SK-N-DZ (cell line): ENCODE results near the gene MPP3.

Experiments used
- DNase-seq: peaks from one replicate; pipeline ENCODE4 v3.0.0-alpha.2; 2015; ENCODE audit warnings: low spot score

The MPP3 gene

DNA sequence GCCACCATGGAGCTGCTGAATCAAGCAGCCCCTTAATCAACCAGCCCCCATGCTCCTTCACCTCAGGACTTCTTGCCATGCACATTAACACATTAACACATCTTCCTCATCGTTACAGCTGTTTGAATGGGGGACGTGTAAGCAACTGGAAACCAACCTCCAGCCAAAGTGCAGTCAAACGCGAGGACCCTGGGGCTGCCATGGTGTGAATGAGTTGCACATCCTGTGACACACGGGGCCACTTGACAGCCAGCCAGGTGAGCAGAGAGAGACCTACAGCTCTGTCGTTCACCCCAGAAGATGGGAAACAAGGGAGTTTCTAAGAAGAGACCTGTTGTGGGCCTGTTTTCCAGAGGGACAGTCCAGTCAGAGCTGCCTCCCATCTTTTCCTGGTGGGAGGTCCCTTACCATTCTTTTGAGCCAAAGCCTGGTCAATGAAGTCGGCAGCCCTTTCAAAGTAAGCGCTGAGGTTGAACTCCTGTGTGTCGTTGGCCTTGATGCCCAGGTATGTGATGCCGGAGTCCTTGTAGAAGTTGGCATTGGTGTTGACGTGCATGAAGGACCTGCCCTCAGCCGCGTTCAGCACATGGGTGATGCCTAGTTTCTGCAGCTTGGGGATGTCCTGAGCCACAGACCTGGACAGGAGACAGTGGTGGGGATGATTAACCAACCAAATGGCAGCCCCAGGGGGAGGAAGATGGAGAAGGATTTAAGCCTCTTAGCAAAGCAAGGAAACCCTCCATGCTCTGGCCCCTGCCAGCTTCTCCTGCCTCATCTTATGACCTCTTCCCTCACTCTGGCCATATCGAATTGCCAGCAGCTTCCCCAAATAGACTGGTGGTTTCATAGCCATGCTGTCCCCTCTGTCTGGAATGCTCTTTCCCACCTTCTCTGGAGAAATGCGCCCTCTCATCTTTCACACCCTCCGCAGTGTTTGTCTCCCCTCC is 58.4 kb downstream of the MPP3 start:
- DNase-seq = no peak

DNA sequence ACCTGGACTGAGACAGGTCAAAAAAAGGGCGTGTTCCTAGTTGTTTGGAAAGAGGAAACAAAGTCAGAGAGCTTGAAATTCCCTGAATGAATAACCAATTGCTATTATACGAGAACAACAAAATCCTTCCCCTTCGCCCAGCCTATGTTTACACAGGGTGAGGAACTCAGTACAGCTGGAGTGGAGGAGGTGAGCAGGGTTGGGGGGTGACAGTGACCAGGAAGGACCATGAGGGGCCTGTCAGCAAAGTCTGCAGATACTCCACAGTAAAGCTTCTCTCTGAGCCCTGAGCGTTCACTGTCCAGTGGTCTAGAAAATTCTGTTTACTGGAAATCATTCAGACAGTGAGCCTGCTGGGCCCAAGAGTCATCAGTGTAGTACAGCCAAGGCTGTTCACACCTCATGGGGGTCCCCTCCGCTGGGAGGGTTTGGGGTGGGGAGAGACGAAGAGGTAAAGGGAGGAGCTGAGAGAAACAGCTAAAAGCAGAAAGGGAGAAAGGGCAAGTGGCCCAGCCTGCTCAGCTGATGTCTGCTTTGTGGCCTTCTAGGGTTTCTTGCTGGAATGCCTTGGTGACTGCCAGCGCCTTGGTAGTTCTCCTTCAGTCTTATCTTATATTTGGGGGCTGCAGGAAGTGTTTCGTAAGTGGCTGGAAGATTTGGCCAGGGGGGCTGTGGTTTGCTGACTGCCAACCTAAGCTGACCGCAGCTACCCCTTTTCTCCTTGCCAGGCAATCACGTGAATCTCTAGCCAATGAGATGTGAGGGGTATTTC is 59.9 kb downstream of the MPP3 start:
- no peak for DNase-seq

DNA sequence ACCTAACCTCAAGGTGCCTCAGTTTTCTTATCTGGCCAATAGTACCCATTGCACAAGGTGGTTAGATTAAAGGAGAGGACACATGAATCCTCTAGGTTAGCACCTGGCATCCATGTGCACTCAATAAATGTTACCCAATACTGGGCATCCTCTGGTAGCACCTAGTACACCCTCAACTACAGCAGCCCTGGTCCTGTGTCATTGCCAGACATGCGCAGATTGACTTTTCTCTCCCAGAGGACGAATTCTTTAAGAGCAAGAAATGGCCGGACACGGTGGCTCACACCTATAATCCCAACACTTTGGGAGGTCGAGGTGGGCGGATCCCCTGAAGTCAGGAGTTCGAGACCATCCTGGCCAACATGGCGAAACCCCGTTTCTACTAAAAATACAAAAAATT is 61.5 kb downstream of the MPP3 start:
- DNase-seq = no peak

DNA sequence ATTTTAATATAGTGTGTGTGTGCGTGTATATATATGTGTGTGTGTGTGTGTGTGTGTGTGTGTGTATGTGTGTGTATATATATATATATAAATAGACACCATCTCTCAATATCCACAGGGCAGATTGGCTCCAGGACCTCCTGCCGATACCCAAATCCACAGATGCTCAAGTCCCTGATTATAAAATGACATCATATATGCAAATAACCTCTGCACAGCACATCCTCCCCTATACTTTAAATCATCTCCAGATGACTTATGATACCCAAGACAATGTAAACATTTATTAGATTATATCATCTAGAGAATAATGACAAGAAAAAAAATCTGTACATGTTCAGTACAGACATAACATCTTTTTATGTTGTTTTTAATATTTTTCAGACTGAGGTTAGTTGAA is 62.0 kb downstream of the MPP3 start:
- DNase-seq = no peak

DNA sequence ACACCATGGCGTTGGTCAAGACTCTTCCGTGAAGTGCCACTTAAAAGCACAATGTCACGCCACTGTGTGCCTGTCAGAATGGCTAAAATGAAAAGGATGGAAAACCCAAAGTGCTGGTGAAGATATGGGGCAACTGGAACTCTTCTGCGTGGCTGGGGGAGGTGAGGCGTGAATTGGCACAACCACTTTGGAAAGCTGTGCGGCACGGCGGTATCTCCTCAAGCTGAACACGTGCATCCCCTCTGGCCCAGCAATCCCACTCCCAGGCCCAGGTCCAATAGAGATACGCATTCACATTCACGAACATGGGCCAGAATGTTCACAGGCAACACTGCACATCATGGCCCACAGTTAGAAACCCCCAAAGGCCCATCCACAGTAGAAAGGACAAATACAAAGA is 63.1 kb downstream of the MPP3 start:
- DNase-seq = no peak

DNA sequence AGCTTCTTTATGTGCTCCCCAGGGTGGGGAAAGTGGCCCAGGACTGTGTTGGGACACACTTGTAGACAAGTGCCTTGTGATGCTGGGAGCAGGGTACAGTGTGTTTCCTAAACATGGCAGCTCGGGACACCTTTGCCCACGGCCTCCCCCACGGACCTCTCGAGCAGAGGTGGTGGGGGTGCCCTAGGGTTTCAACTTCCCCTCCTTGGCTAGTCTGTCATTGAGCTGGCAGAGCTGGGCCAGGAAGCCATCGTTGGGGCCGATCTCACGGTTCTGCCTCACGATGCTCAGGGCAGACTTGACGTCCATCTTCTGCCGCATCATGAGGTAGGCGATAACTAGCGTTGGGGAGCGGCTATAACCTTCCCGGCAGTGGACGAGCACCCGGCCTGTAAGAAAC is 63.5 kb downstream of the MPP3 start:
- DNase-seq = no peak

DNA sequence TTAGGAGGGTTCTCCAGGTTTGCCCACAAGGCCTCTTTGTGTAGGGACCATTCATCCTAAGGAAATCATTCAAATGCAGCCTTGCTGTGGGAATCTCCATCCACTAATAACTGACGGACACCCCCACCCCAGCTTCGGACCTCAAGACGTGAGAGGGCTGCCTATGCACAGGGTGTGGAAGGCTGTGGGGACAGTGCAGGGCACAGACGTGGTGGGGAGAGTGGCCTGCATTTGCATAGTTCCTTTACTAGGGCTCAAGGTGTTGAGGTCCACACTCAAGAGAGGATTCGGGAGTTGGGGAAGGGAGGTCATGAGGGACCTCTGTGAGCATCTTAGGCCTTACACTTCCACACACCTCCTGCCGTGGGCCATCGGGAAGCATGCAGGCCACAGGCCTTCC is 64.0 kb downstream of the MPP3 start:
- DNase-seq = no peak

DNA sequence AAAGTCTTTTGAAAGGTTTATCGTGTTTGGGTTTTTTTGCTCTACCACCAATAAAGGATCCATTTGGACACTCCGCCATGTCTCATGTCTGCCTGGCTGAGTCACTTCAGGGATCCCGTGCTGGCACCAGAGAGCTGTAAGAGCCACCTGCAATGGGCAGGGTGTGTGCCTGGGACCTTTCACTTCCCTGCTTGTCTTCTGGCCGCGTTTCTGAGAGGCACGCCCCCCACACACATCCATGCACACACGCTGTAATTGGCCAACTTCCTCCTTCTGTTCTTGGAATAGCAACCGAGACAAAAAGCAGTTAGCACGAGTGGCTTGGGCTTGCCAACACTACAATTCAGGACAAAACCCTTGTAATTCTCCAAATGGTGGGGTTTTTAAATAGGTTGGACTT is 64.6 kb downstream of the MPP3 start:
- no peak for DNase-seq

DNA sequence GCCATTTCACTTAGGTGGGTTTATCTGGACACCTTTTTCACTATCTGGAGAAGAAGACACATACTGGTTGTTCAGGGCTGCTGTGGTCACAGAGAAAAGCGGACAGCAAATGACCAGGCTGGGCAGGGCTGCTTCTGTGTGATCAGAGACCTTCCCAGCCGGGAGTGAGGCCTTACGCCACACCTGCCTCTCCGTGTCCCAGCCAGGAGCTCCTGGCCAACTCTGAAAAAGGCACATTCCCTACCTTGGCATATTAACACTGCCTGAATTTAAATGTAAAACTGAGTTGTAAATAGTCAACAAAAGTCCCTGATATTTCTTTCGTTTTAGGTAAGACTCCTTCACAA is 65.3 kb downstream of the MPP3 start:
- DNase-seq = no peak

DNA sequence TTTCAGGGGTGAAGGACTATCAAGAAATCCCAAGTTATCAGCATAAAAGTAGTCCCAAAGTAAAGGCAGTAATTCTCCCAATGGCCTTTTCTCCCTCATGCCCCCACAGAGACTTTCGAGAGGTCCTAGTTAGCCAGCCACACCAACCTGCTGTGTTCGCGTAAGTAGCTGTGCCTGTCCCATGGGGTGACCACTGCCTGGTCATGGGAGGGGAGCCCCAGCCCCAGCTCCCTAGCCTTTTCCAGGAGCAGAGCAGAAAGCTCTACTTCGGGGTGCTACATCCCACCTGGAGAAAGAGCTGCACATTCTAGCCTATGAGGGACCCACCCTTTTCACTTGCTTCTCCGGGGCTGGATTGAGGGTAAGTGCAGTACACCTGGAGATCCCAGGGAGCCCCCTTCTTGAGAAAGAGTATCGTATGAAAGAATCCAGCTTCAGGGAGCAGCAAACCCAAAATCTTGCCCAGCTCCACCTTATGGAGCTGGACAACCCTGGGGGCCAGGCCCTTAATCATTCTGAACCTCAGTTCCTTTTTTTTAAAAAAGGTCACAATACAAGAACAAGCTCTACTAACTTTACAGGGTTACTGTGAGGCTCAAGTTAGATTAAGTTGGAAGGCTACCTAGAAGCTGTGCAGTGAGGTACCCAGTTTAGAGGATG is 65.8 kb downstream of the MPP3 start:
- DNase-seq = no peak

DNA sequence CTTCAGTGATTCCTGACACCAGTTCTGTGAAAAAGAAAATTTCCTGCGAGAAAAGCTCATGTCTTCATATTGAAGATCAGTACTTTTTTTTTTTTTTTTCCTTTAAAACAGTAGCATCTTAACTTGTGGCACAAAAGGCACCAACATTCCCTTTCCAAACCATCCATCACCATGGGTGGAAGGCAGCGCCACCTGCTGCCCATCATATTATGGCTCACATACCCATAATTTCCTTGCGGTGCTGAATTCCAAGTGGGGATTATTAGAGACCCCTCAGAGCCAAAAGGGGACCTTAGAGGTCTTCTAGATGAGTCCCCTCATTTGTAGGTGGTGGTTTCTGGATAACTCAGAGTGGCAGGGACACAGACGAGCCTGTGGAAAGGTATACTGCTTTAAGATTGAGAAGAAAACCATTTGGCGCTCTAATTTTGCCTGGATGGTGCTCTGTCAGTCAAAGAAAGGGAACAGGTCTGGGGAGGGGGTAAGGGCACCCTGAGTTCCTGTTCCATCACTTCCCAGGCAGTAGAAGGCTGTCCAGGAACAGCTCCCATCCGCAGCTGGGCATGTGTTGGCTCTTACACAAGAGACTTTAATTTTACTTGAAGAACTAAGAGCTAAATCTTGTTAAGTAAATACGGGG is 66.4 kb downstream of the MPP3 start:
- DNase-seq = peak; percentile 67

DNA sequence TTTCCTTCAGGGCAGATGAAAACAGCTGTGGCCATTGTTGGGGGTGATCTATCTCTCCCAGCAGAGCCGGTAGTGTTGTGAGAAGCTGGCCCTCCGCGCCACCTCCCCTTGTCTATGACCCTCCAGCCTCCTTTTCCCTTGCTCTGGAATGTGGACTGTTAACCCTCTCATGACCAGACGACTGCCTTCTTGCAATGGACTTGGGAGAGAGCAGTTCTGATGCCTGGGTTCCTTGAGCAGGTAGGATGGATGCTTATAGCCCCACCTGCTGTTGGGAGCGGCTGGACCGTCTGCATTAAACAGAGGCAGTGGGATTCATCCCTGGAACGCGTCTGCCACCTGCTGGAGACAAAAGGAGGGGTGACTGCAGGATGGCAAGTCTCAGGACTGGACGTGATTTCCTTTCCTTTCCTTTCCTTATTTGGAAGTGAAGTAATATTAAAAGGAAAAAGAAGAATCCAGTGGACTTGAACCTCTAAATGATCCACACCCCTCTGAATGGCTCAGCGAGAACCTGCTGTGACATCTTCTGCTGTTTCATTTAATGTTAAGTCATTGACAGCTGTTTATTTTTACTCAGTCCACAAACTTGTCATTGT is 72.6 kb downstream of the MPP3 start:
- peak; percentile 90 for DNase-seq

DNA sequence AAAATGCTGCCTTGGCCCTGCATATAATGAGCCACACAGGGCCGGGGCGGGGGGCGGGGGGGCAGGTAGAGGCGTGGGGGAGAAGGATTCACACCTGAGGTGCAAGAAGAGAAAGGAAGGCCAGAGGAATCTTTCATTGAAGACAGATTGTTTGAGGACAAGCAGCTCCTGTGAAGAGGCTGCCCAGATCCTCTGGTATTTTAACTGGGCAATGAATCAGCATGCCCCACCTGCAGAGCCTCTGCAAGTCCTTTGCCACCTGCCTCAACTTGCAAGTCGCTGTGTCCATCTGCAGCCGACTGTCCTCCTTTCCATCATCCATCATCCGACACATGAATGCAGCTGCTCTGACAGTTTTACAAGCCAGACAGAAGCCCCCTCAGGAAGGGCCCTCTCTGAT is 73.1 kb downstream of the MPP3 start:
- DNase-seq = no peak

DNA sequence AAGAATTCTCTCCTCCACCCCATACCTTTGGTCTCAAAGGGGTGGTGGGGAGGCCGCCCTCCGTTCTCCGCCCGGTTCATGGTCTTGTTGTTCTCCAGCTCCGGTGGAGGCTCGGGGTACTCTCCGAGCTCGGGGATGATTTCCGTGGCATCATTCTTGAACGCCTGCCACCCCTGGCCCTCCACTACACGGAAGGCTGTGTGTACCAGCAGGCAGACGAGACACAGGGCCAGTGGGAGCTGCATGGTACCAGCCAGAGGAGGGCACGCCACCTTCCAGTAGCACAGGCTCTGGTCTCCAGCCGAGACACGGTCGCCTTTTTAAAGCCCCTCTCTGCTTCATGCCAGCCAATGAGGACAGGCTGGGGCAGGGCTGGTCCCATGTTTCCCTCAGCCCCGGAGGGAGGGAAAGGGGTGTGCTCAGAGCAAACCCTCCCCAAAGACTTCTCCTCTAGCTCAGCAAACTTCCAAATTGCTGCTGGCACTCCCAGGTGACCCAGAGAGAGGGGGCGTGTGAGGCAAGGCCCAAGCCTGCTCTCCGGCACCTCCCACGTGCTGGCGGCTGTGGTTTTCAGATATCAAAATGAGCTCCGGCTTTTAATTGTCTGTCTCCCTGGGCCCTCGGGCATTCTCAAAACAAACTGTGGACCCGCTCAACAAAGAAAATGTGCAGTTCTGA is 74.3 kb downstream of the MPP3 start, which contains the start of gene SOST:
SOST (minus strand) TSS at position 295 of the 678 bp plus-strand sequence; CDS start at position 245, 50 bp downstream.
- no peak for DNase-seq

DNA sequence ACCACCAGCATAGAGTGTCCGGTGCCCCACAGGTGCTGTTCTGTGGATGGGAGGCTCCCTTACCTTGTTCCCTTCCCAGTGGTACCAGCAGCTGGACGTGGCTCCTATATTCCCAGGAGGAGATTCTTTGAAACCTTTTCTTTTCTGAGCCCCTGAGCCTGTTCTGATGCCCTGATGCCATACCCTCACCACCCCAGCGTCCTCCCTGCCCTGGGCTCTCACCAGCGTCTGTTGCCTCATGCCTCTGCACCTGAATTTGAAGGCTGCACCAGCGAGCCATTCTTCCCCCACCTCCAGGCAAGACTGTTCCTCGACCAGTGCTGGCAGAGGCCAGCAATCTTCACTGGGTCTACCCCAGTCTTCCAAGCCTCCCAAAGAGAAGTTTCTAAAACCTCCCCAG is 74.9 kb downstream of the MPP3 start:
- DNase-seq = no peak

DNA sequence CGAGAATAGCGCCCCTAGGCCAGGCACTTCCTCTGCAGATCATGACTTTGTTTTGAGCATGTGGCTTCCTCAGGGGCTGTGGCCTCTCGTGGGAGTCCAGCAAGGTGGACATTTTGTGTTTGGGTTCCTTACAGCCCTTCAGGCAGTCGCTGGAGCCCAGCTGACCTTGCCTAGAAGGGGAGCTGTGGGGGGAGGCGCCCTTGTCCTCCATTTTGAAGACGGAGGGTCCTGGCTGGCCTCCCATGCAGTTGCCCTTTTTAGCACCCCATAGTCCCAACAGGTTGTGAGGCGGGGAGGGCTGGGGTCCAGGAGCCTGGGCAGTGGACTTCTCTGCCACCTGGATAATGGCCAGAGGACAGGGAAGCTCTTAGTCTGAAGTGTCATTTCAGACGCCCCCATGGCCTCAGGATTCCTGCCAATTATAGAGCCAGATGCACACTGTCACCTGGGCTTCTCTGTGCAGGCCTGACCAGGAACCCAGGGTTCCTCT is 75.7 kb downstream of the MPP3 start:
- no peak for DNase-seq

DNA sequence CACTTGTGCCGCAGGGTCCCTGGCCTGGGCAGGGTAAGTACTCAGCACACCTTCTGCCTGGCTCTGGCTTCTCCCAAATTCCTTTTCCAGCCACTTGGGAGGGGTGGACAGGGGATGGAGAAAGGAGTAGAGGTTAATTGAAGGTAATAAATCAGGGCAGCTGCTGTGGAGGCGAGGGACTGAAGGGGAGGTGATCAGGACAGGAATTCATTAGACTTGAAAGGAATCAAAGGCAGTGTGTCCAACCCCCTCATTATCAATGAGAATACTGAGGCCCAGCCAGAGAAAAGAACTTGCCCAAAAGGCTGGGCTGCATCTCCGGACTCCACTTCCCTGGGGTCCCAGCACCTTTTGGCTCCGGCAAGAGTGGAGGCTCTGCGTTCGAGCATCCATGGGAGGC is 76.7 kb downstream of the MPP3 start:
- no peak for DNase-seq

DNA sequence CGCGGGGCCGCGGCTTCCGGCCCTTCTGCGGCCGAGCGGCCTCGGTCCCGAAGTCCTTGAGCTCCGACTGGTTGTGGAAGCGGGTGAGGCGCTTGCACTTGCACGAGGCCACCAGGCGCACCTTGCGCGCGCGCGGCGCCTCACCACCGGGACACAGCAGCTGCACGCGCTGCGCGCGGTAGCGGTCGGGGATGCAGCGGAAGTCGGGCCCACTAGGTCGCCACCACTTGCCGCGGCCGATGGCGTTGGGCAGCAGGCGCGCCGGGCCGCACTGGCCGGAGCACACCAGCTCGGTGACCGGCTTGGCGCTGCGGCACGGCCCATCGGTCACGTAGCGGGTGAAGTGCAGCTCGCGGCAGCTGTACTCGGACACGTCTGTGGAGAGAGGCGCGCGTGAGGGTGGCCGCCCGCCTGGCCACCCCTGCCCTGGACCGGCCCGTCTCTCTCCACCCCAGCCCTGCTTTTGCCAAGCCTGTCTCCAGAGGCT is 77.5 kb downstream of the MPP3 start:
- DNase-seq = no peak

DNA sequence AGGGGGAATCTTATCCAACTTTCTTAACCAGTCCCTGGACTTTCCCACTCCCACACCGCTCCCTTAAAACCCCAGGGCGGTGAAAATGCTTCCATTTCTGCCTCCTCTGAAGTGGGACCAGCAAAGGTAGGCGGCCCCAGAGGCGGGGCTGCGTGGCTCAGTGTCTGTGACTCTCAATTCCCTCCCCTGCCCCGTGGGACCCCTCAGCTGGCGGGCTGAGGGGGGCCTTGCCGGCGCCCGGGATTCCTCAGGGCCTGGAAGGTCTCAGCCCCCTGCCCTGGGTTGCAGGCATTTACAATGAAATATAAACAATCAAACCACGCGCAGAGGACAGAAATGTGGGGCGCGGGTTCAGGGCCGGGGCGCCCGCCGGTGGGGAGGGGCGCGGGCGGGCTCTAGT is 78.0 kb downstream of the MPP3 start:
- DNase-seq = no peak

DNA sequence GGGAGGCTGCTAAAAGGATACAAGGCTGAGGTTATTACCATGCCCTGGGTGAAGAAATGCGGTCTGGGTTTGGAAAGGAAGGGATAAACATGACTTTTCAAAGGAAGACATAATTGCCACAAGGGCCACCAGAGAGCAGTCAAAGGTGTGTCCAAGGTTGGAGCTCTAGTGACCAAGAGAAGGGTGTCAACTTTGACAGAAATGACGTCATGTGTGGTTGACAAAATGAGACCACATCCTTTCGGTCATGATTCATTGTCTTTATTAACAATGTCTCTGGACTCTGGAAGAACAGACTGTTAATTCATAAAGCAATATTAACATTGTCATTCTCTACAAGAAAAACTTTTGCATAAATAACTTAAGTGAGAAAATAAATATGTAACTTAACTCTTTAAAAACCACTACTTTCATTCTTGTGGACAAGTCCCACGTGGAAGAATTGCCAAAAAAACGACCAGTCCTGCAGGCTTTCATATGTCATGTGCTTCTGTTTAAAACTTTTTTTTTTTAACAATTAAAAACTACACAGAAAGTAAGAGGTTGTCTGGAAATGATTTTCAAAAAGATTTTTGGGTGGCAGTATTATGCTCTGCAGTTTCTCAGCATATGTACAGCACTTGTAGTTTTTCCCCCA is 79.3 kb downstream of the MPP3 start:
- DNase-seq = no peak
